HG03378 (cell line): ENCODE results near the gene PDE3A.

Source experiments
- ATAC-seq: cut with Tn5 transposase; IDR thresholded peaks from one replicate; pipeline ENCODE4 v1.9.1; 2021; ENCODE audit warnings: mild to moderate bottlenecking, moderate library complexity; ENCODE audit not compliant: unreplicated experiment

Gene PDE3A

DNA sequence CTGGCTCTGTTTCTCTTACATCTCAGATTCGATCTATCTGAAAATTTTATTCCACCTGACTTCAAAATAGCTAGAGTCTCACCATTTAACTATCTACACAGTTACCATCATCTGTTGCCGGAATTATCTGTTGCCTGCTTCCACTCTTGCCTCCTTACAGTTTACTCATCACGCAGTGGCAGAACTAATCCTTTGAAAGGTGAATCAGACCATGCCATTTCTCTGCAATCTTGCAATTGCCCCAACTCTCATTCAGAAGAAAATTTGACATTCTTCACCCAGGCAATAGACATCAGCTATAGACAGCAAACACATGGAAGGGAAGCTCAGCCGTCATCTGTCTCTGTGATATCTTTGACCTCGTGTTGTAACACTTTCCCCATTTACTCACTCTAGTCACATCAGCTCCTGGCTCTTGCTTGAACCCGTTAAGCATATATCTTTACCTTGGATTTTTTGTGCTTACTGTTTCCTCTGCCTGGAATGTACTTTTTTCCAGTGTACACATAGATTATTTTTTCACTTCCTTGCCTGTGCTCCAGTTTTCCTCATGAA is 85.5 kb downstream of the PDE3A start:
- no peak for ATAC-seq

- no peak for ATAC-seq
These were observed 86.8 kb downstream of the PDE3A start for GRCh38 chr12:20455001-20455706.

DNA sequence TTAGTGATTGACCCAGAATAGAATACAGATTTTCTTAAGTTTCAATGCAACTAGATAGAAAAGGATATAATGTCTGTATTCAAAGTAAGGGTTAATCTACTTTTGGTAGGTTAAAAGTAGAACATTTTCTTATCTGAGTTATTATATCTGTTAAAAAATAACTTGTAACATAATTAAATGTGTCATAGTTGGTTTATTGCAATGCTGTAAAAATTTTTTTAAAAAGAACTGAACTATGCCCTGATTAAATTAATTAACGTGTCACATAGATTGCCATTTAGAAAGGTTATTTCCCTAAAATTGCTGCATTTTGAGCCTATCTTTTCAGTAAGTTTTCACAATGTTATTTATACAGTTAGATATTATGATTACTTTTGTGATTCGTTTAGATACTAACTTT is 89.2 kb downstream of the PDE3A start:
- ATAC-seq: no peak

DNA sequence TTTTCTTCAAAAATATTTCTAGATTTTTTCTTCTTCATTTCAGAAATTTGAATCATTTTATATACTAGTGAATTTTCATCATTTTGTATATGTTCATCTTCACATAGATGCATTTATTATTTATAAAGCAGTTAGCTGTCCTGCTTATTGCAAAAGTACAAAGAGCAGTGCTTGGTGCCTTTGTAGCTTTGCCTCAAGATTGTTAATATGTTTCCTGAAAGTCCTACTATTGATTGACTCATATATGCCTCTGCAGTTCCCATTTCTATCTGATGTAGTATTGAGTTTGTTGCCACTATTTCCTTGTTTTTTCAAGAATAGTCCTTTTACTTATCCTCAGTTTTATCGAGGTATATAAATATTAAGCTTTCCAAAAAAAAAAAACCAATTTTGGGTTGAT is 89.7 kb downstream of the PDE3A start:
- no peak for ATAC-seq

DNA sequence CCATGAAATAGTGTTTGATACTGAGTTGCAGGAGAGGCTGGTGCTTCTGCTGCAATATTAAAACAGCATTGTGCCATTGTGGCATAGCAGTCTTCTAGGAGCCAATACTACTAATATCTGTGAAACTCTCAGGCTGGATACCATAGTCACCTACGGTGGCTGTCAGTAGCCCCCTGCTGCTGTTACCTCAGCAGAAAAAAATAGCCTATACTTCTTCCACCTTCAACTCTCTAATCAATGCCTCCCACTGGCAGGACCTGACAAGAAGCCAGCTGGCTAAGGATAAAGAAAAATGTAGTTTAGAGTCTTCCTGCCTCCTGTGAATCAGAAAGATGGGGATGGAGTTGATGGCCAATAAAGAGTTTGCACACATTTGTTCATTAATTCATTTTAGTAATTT is 91.6 kb downstream of the PDE3A start:
- no peak for ATAC-seq

DNA sequence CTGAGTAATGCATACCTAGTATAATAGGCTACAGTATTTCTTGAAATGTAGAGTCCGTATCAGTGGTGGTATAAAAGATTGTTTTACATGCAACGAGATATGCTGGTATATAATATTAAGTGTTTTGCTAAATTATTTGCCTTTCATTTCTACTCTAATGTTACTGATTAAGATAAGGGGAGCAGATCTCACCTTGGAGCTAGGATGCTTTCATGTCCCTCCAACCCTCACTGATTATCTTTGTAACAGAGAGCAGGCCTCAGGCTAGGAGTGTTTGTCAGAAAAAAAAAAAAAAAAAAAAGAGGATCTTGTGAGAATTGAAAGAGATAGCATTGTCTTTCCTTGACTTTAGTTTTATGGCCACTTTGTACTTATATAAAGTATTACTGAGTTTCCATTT is 92.6 kb downstream of the PDE3A start:
- ATAC-seq: no peak

DNA sequence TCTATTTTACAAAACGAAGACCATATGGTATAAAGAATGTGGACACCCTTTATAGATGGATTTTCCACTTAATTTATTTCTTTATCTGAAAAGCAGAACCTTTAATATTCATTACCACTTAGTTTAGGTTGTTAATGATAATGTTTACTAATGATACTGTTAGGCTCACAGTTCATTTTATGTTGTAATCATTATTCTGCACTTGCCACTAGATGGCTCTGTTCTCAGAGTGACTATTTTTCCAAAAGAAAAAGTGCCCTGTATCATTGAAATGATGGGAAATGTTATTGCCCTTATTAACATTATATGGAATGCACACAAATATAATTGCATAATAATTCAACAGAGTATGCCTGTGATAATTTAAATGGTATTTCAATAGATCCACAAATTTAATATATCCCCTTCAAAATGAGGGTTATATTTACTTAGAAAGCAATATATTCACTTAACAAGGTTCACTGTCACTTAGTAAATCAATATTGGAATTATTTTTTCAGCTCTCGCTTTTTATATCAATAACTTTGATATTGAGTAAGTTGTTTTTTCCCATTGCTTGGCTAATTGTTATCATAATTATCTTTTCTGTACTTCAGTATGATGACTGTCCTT is 95.7 kb downstream of the PDE3A start:
- no peak for ATAC-seq

GRCh38 chr12:20469300-20469699 is 101.0 kb downstream of the PDE3A start:
- no peak for ATAC-seq

DNA sequence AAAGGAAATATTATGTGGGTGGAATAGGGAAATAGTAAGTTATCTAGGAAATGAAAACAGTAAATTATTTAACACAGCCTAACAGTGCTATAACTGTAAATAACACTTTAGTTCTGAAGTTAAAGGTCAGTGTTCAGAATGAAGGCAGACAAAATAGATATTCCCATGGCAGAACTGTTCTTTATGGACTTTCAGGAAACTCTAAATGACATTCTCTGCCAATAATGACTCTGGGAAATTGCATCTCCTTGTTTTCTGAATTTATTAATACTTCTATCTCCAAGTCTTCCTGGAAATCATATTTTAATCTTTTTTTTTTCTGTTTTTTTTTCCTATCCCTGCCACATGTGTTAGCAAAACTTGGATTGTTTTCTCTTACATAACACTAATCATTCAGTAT is 101.4 kb downstream of the PDE3A start:
- ATAC-seq: no peak

DNA sequence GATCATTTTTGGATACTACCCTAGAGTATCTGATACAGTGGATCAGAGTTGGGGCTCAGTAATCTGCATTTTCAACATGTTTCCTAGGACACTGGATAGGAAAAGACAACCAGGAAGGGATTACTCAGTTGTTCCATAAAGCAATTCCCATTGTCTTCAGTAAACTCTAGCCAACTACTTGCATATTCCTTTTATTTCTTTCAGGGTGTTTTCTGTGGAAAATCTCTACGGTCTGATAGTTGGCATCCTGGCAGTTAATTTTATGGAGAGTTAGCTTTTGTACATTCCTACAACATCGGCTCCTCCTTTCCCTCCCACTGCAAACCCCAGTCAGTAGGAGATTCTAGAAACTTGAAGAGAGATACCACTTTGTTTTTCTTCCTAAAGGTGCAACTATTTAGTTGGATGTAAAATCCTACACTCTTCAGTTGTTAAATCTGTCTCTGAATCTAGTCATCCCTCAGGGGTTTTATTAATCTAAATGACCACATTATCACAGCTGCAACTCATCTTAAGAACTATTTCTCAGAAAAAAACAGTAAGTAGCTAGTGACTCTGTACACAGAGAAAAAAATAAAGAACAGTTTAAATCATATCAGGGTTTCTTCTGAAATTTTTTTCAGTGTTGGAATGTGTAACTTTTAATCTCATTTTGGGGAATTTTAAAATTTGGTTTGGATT is 103.9 kb downstream of the PDE3A start:
- ATAC-seq: no peak

- ATAC-seq: no peak
These were observed 104.8 kb downstream of the PDE3A start for GRCh38 chr12:20473133-20473532.

DNA sequence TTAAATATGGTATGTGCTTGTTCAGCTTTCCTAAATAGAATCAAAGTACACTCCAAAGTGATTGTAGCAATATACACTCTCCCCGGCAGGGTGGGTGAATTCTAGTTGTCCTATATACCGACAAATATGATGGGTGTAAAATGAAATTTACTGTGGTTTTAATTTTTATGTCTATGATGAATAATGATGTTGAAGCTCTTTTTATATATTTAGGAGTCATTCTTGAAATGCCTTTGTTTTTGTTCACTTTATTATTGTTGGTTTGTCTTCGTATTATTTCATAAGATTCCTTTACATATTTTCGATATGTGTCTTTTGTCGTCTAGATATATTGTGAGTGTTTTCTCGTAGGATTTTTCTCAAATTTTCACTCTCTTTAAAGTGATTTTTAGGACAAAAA is 105.7 kb downstream of the PDE3A start:
- no peak for ATAC-seq

DNA sequence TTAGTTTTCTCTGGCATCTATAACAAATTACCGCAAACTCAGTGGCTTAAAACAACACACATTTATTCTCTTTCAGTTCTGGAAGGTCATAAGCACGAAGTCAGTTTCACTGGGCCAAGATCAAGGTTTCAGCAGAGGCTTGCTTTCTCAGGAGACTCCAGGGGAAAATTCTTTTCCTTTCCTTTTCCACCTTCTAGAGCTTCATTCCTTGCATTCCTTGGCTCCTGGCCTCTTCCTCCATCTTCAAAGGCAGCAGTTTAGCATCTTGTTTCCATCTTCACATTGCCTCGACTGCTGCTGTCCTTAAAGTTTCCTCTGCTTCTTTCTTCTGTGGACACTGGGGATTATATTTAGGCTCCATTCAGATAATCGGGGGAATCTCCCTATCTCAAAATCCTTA is 106.1 kb downstream of the PDE3A start:
- no peak for ATAC-seq

DNA sequence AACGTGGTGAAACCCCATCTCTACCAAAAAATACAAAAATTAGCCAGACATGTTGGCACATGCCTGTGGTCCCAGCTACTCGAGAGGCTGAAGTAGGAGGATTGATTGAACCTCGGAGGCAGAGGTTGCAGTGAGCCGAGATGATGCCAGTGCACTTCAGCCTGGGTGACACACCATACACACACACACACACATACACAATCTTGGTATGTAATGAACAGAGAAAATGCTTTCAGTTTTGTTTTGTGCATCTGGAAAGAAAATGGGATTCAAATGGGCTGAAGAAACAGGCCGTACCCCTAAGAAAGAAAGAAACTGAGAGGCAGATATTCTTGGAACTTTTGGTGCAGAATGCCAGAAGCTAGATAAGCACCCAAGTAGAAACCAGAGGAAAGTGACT is 107.2 kb downstream of the PDE3A start:
- ATAC-seq: no peak

GRCh38 chr12:20476551-20476950 is 108.2 kb downstream of the PDE3A start:
- no peak for ATAC-seq

GRCh38 chr12:20477255-20477654 is 108.9 kb downstream of the PDE3A start:
- ATAC-seq: no peak

DNA sequence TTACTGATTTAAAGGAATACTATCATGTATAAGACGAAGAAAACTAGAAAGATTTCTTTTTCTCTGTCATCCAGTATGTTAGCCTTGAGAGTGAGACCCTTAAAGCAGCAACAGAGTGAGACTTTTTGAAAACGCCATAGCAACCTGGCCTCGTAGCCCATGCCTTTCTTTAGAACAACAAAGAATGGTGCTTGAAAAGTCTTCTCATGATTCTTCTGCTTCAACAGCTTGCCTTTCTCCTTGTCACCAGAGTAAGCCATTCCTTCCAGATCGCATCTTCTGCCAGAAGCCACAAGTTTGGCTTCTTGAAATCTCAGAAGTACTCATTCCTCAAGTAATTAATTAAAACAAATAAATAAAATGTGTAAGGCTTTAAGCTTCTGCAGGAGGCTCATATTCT is 109.3 kb downstream of the PDE3A start:
- no peak for ATAC-seq

GRCh38 chr12:20482491-20483054 is 114.2 kb downstream of the PDE3A start:
- no peak for ATAC-seq

DNA sequence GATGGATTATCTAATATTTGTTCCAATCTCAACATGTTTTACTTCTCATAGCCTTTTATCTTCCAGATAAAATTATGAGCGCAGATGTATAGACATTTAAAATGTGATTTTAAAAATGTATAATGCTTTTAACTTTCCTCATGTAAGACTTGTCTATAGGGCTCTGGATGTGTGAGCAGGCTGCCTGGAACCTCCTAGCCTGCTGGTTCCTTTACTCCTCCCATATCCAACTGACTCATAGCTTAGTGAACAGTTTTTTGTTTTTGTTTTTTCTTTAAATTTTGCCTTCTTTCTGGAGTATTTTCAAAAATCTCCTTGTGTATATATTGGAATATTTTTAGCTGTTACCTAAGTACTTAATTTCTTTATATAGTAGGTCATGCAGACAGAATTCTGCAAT is 115.4 kb downstream of the PDE3A start:
- no peak for ATAC-seq

GRCh38 chr12:20486233-20486632 is 117.9 kb downstream of the PDE3A start:
- ATAC-seq: no peak

DNA sequence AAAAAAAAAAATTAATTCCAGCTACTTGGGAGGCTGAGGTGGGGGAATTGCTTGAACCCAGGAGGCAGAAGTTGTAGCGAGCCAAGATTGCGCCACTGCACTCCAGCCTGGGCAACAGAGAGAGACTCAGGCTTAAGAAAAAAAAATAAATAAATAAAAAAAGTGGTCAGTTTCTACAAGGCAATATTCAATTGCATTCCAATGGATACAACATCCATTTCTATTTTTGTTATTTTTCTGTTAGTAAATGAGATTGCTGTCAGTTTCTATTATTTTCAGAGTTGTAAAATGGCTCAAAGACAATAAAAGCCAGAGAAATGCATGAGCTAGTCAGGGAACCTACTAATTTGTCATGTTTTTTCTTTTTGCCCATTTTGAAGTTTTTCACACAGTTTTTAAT is 119.2 kb downstream of the PDE3A start:
- no peak for ATAC-seq

- no peak for ATAC-seq
These were observed 121.3 kb downstream of the PDE3A start for GRCh38 chr12:20489645-20490044.
